Measurements from ENCODE around the gene ZNF474. TPM values are rescaled to one million over a fixed set of nuclear protein-coding genes. Genes with fewer than 3 reads are reported as not detected.
"Not testable (repeated sequence)": the region's sequence is repeated elsewhere in the genome, so short reads cannot be mapped to it uniquely, and the experiment has no call there.

Gene ZNF474
- total RNA-seq, 1 donor from 2014 or later: 0.45 TPM

DNA sequence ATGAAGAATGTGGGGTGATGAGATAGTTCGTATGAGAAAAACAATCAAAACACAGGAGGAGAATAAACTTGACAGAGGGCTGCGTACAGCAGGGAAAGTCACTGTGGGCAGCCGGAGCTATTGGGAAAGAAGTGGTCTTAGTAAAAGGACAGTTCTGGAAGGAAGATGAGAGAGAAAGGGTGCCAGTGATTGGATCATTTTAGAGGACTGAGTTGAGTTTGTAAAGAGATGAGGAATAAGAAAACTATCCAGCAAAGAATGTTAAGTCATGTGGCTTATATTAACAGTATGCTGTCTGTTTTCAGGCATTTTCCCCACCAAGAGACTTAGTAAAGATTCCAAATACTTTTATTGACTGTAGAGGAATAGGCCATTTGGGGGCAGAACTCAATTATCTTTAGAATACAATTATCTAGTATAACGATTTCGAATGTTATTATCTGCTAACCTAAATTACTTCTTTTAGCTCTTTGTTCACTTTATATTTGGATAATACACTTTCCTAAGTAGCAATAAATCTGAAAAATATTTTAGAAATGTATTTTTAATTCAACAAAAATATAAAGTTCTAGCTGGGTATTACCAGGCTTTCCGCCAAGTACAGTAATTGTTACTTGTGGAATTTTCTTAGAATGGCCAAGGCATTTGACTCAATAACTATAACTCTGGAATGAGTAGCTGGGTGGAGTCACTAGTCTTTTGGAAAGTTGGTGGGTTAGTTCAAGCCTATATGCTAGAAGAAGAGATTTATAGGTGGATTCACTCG is 35.7 kb upstream of the ZNF474 start:
- peak; percentile 96 for FAIRE-seq
- Mint-ChIP-seq H3K36me3 (ENCODE audit: low read depth, unreplicated experiment) (no peaks in the 10 kb centered on the region), H3K4me1 (ENCODE audit: low read depth, unreplicated experiment) (peaks cover 43% of the 10 kb centered on the region), H3K27ac (ENCODE audit: unreplicated experiment) (peak overlapping the region; percentile 93), H3K4me3 (ENCODE audit: unreplicated experiment) (peak overlapping the region; percentile 28), H3K27me3 (ENCODE audit: low read depth, unreplicated experiment) (no peaks in the 10 kb centered on the region), H3K9me3 (ENCODE audit: unreplicated experiment) (no peaks in the 10 kb centered on the region)
- Histone ChIP-seq H3K27ac (ENCODE audit: low read depth, low read length) (peak overlapping the region; percentile 81), H3K9me3 (ENCODE audit: insufficient read depth, low read depth, low read length) (no peaks in the 10 kb centered on the region), H4K20me1 (ENCODE audit: insufficient read depth, low read length) (no peaks in the 10 kb centered on the region), H2AFZ (ENCODE audit: low read depth, low read length) (no peak overlapping the region), H3K27me3 (ENCODE audit: insufficient read depth, low read length) (no peaks in the 10 kb centered on the region), H3K9ac (ENCODE audit: low read length) (peak overlapping the region; percentile 67), H3K4me3 (ENCODE audit: insufficient read depth, low read depth, low read length) (no peak overlapping the region), H3K79me2 (ENCODE audit: insufficient read depth, low read length) (no peaks in the 10 kb centered on the region), H3K4me2 (ENCODE audit: low read length) (peak overlapping the region; percentile 71), H3K4me1 (ENCODE audit: insufficient read depth, low read length) (peaks cover 50% of the 10 kb centered on the region), H3K36me3 (ENCODE audit: insufficient read depth, low read length) (no peaks in the 10 kb centered on the region)
- TF ChIP-seq EZH2 (IDR thresholded peaks at IDR 0.05; ENCODE audit: insufficient read depth, low read length): no peak
- DNase-seq (ENCODE audit: low read depth): peak; percentile 90

DNA sequence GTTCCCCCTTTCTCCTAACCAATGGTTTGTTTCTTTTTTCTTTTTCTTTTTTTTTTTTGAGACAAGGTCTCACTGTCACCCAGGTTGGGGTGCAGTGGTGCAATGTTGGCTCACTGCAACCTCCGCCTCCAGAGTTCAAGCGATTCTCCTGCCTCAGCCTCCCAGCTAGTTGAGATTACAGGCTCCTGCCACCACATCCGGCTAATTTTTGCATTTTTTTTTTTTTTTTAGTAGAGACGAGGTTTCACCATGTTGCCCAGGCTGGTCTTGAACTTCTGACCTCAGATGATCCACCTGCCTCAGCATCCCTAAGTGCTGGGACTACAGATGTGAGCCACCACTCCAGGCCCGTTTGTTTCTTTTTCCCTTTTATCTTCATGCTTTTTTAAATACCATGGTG is 35.1 kb upstream of the ZNF474 start:
- not testable (repeated sequence) for DNase-seq (ENCODE audit: low read depth); H3K27me3 Mint-ChIP-seq (ENCODE audit: low read depth, unreplicated experiment); H3K36me3 ChIP-seq (ENCODE audit: insufficient read depth, low read length); H3K79me2 ChIP-seq (ENCODE audit: insufficient read depth, low read length); H3K9me3 Mint-ChIP-seq (ENCODE audit: unreplicated experiment); H3K4me3 Mint-ChIP-seq (ENCODE audit: unreplicated experiment); H4K20me1 ChIP-seq (ENCODE audit: insufficient read depth, low read length); H3K36me3 Mint-ChIP-seq (ENCODE audit: low read depth, unreplicated experiment); H3K4me3 ChIP-seq (ENCODE audit: insufficient read depth, low read depth, low read length); H2AFZ ChIP-seq (ENCODE audit: low read depth, low read length); FAIRE-seq; H3K27me3 ChIP-seq (ENCODE audit: insufficient read depth, low read length); H3K9me3 ChIP-seq (ENCODE audit: insufficient read depth, low read depth, low read length)
- Mint-ChIP-seq H3K4me1 (ENCODE audit: low read depth, unreplicated experiment) (peaks cover 43% of the 10 kb centered on the region), H3K27ac (ENCODE audit: unreplicated experiment) (peak overlapping the region; percentile 69)
- H3K4me2 ChIP-seq (ENCODE audit: low read length): peak overlapping the region; percentile 34
- H3K4me1 ChIP-seq (ENCODE audit: insufficient read depth, low read length): peaks cover 50% of the 10 kb centered on the region
- H3K9ac ChIP-seq (ENCODE audit: low read length): peak overlapping the region; percentile 44
- peak overlapping the region; percentile 81 for H3K27ac ChIP-seq (ENCODE audit: low read depth, low read length)

DNA sequence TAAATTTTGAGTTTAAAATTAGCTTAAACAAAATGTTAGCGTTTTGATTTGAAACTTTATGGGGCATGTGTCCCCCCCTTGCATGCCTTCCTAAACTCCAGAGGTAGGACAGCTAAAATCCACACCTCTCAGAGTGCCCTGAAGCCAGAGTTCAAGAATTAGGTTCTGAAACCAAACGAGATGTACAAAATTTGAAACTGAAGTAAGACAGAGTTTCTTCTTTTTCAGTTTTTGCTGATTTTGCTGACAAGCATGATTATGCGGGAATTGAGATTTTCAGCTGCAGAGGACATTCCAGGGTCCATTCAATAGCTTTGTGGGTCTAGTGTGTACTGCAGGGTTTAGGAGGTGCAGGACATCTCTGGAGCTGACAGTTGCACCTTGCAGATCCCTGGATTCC is 34.2 kb upstream of the ZNF474 start:
- Mint-ChIP-seq H3K4me1 (ENCODE audit: low read depth, unreplicated experiment) (peaks cover 42% of the 10 kb centered on the region), H3K27ac (ENCODE audit: unreplicated experiment) (no peak overlapping the region), H3K27me3 (ENCODE audit: low read depth, unreplicated experiment) (no peaks in the 10 kb centered on the region), H3K4me3 (ENCODE audit: unreplicated experiment) (no peak overlapping the region), H3K9me3 (ENCODE audit: unreplicated experiment) (no peaks in the 10 kb centered on the region), H3K36me3 (ENCODE audit: low read depth, unreplicated experiment) (no peaks in the 10 kb centered on the region)
- Histone ChIP-seq H3K4me1 (ENCODE audit: insufficient read depth, low read length) (peaks cover 47% of the 10 kb centered on the region), H3K9ac (ENCODE audit: low read length) (no peak overlapping the region), H2AFZ (ENCODE audit: low read depth, low read length) (no peak overlapping the region), H3K9me3 (ENCODE audit: insufficient read depth, low read depth, low read length) (no peaks in the 10 kb centered on the region), H4K20me1 (ENCODE audit: insufficient read depth, low read length) (no peaks in the 10 kb centered on the region), H3K27me3 (ENCODE audit: insufficient read depth, low read length) (no peaks in the 10 kb centered on the region), H3K4me3 (ENCODE audit: insufficient read depth, low read depth, low read length) (no peak overlapping the region), H3K27ac (ENCODE audit: low read depth, low read length) (no peak overlapping the region), H3K79me2 (ENCODE audit: insufficient read depth, low read length) (no peaks in the 10 kb centered on the region), H3K4me2 (ENCODE audit: low read length) (no peak overlapping the region), H3K36me3 (ENCODE audit: insufficient read depth, low read length) (no peaks in the 10 kb centered on the region)
- TF ChIP-seq CTCF (IDR thresholded peaks at IDR 0.05; ENCODE audit: insufficient read depth, low read depth, low read length): no peak
- no peak for TF ChIP-seq EZH2 (IDR thresholded peaks at IDR 0.05; ENCODE audit: insufficient read depth, low read length)
- FAIRE-seq (no peak), DNase-seq (ENCODE audit: low read depth) (no peak)

Measured in astrocyte (in vitro differentiated cells and primary cell).